A549 (cell line): ENCODE data around the gene MEGF6. TPM values are rescaled to one million over a fixed set of nuclear protein-coding genes. Genes with fewer than 3 reads are reported as not detected.

Source experiments
- ATAC-seq, 2 experiments: fragments of 200-7000 bp in 1 of 2; fragments of >200 bp in 1 of 2; cut with Nextera tagmentation in 1 of 2; cut with Tn5 transposase in 1 of 2; 3 replicates each; pipeline versions ENCODE4 v1.8.0 to v1.9.1; 2018 to 2020; ENCODE audit warnings: mild to moderate bottlenecking in 1 of 2, moderate library complexity in 1 of 2
- CTCF ChIA-PET: fragments of 300-600 bp; sonication (Branson Sonifier 250); formaldehyde crosslinking; extraction: SDS; loops from one replicate; lab custom pipeline; 2021; ENCODE audit warnings: antibody characterized with exemption, inconsistent platforms; lab: Yijun Ruan, JAX
- POLR2A ChIA-PET: fragments of 350-600 bp; formaldehyde crosslinking; extraction: SDS; loops from one replicate; lab custom pipeline; 2021; ENCODE audit warnings: antibody characterized with exemption, inconsistent platforms; lab: Yijun Ruan, JAX
- DNase-seq, 2 experiments: peaks; one replicate each; pipeline versions ENCODE4 v3.0.0 to v3.0.0-alpha.2; 2011 to 2016; ENCODE audit warnings: low read depth in 1 of 2, low spot score in 1 of 2
- FAIRE-seq: peaks from 2 replicates; lab custom pipeline; 2011; peaks lifted over from hg19 to GRCh38; lab: Jason Lieb, UNC
- H3K27ac ChIP-seq, 2 experiments: fragments of >200 bp; sonication (Bioruptor Twin); formaldehyde crosslinking; 3 replicates each; pipeline ENCODE4 v1.5.1; 2016 to 2017
- H3K4me1 ChIP-seq: fragments of >200 bp; sonication (Bioruptor Twin); formaldehyde crosslinking; 3 replicates; pipeline ENCODE4 v1.6.1; 2016
- H3K4me2 ChIP-seq: fragments of >200 bp; sonication (Bioruptor Twin); formaldehyde crosslinking; 3 replicates; pipeline ENCODE4 v1.6.1; 2016
- H3K4me3 ChIP-seq: fragments of >200 bp; sonication (Bioruptor Twin); formaldehyde crosslinking; 3 replicates; pipeline ENCODE4 v1.5.1; 2016
- H3K9me3 ChIP-seq: fragments of >200 bp; sonication (Bioruptor Twin); formaldehyde crosslinking; 3 replicates; pipeline ENCODE4 v1.6.1; 2016
- CBX2 ChIP-seq: fragments of 200-600 bp; sonication (generic); IDR thresholded peaks from 2 replicates; pipeline ENCODE4 v1.6.1; 2016; ENCODE audit warnings: low read depth, mild to moderate bottlenecking, borderline replicate concordance
- CBX8 ChIP-seq: fragments of 200-600 bp; sonication (generic); IDR thresholded peaks from 2 replicates; pipeline ENCODE4 v1.6.1; 2016
- EHF ChIP-seq: fragments of 250-450 bp; sonication (Bioruptor Pico); IDR thresholded peaks from 2 replicates; pipeline ENCODE4 v1.5.0; 2020; ENCODE audit warnings: mild to moderate bottlenecking
- EHMT2 ChIP-seq: fragments of 200-600 bp; sonication (generic); IDR thresholded peaks from 2 replicates; pipeline ENCODE4 v1.6.1; 2016; ENCODE audit warnings: antibody characterized with exemption, low read depth, mild to moderate bottlenecking, moderate library complexity
- EP300 ChIP-seq, 2 experiments: fragments of >200 bp; sonication (Bioruptor Twin); formaldehyde crosslinking; IDR thresholded peaks; 2 replicates in 1 of 2; 3 replicates in 1 of 2; pipeline ENCODE4 v1.6.1; 2016 to 2017
- ESRRA ChIP-seq: fragments of 150-350 bp; IDR thresholded peaks from 2 replicates; pipeline ENCODE4 v1.6.1; 2014; ENCODE audit warnings: mild to moderate bottlenecking, low read length, borderline replicate concordance
- FOSB ChIP-seq: fragments of 250-450 bp; sonication (Bioruptor Pico); IDR thresholded peaks from 2 replicates; pipeline ENCODE4 v1.5.0; 2020; ENCODE audit warnings: mild to moderate bottlenecking, moderate library complexity
- FOSL2 ChIP-seq, 2 experiments: fragments of 450-650 bp in 1 of 2; fragments of >200 bp in 1 of 2; sonication (Bioruptor Twin) in 1 of 2; formaldehyde crosslinking; IDR thresholded peaks; 2 replicates each; pipeline versions ENCODE4 v1.5.0 to v1.6.1; 2016 to 2020; ENCODE audit warnings: mild to moderate bottlenecking in 1 of 2, moderate library complexity in 1 of 2
- FOXS1 ChIP-seq: fragments of 250-450 bp; sonication (Bioruptor Pico); IDR thresholded peaks from 2 replicates; pipeline ENCODE4 v1.5.0; 2020; ENCODE audit warnings: mild to moderate bottlenecking, moderate library complexity
- GATA3 ChIP-seq: IDR thresholded peaks from 2 replicates; pipeline ENCODE4 v1.6.1; 2012; ENCODE audit warnings: borderline replicate concordance
- HEYL ChIP-seq: fragments of 250-450 bp; sonication (Bioruptor Pico); IDR thresholded peaks from 2 replicates; pipeline ENCODE4 v1.8.0; 2021; ENCODE audit warnings: mild to moderate bottlenecking, moderate library complexity
- HOXB13 ChIP-seq: fragments of 250-450 bp; sonication (Bioruptor Pico); IDR thresholded peaks from 2 replicates; pipeline ENCODE4 v1.5.0; 2020; ENCODE audit warnings: low read depth, mild to moderate bottlenecking, moderate library complexity
- HOXB5 ChIP-seq: fragments of 250-450 bp; sonication (Bioruptor Pico); IDR thresholded peaks from 2 replicates; pipeline ENCODE4 v1.5.0; 2020; ENCODE audit warnings: mild to moderate bottlenecking, moderate library complexity
- JUN ChIP-seq, 2 experiments: fragments of >200 bp; sonication (Bioruptor Twin); formaldehyde crosslinking; IDR thresholded peaks; 2 replicates in 1 of 2; 3 replicates in 1 of 2; pipeline ENCODE4 v1.6.1; 2016 to 2017
- KDM5A ChIP-seq: fragments of 200-600 bp; sonication (generic); IDR thresholded peaks from 2 replicates; pipeline ENCODE4 v1.6.1; 2016; ENCODE audit warnings: antibody characterized with exemption, mild to moderate bottlenecking
- NFE2L2 ChIP-seq: fragments of 150-350 bp; conservative IDR thresholded peaks from 2 replicates; pipeline ENCODE4 v1.6.1; 2014; ENCODE audit warnings: low read length
- NPAS2 ChIP-seq: fragments of 250-450 bp; sonication (Bioruptor Pico); IDR thresholded peaks from 2 replicates; pipeline ENCODE4 v1.8.0; 2022; ENCODE audit warnings: mild to moderate bottlenecking, moderate library complexity, borderline replicate concordance
- PBX3 ChIP-seq: IDR thresholded peaks from 2 replicates; pipeline ENCODE4 v1.6.1; 2012
- PHF8 ChIP-seq: fragments of 200-600 bp; sonication (generic); IDR thresholded peaks from 2 replicates; pipeline ENCODE4 v1.6.1; 2016; ENCODE audit warnings: low read depth, mild to moderate bottlenecking, antibody characterized with exemption, moderate library complexity, borderline replicate concordance
- POLR2A ChIP-seq: IDR thresholded peaks from 2 replicates; pipeline ENCODE4 v1.6.1; 2012; ENCODE audit warnings: mild to moderate bottlenecking, low read length
- REST ChIP-seq: fragments of 200-600 bp; sonication (generic); IDR thresholded peaks from 2 replicates; pipeline ENCODE4 v1.6.1; 2016; ENCODE audit warnings: antibody characterized with exemption, mild to moderate bottlenecking, moderate library complexity
- SMC3 ChIP-seq: fragments of >200 bp; sonication (Bioruptor Twin); formaldehyde crosslinking; IDR thresholded peaks from 3 replicates; pipeline ENCODE4 v1.6.1; 2018; ENCODE audit warnings: inconsistent platforms
- SREBF2 ChIP-seq: fragments of 450-650 bp; IDR thresholded peaks from 2 replicates; pipeline ENCODE4 v1.6.1; 2014; ENCODE audit warnings: mild to moderate bottlenecking, moderate library complexity
- ZC3H11A ChIP-seq: fragments of 450-650 bp; IDR thresholded peaks from 2 replicates; pipeline ENCODE4 v1.6.1; 2014; ENCODE audit warnings: antibody characterized with exemption, mild to moderate bottlenecking
- WGBS: methylation state at CpG from one replicate; pipeline ENCODE4 v1.1.6; 2017; ENCODE audit errors: missing lambda C conversion rate; 5-methylcytosine and 5-hydroxymethylcytosine counted together
- polyA plus RNA-seq, 4 experiments: library from polyadenylated mRNA; depleted of rRNA in 3 of 4; stranded (reverse); fragments of >200 nt; fragmentation: RNase III in 1 of 4; extraction: RNeasy Plus Mini Kit Qiagen cat#74134 plus additional on column Dnase treatment in 1 of 4; gene quantifications; 2 replicates in 3 of 4; 3 replicates in 1 of 4; pipeline ENCODE4 v1.2.3, GENCODE V29; 2011 to 2017

The MEGF6 gene
- polyA plus RNA-seq, 2 of the 4 experiments (the other 2 are of a cell fraction), result 0.66 to 13.7 TPM

- Histone ChIP-seq H3K9me3 (no peaks in the 10 kb centered on the region), H3K4me2 (no peak overlapping the region)
- no peak for ATAC-seq
- no peak for TF ChIP-seq JUN (IDR thresholded peaks at IDR 0.05)
- TF ChIP-seq, all 56 proteins: peak for 0
- no peaks in the 10 kb centered on the region for H3K4me1 ChIP-seq
- WGBS, result 91% methylated on average over 12 of the region's 16 CpGs
- FAIRE-seq, result no peak
- POLR2A ChIA-PET, result no interaction called here
- CTCF ChIA-PET, result interaction anchor here (1.0 to 4.6 kb wide), 5 partner anchors 10 to 177 kb away, joined by 3 to 33 read pairs (median 13); no protein-coding TSS in a partner anchor
- DNase-seq, result no peak
- H3K27ac ChIP-seq, result no peak overlapping the region
- no peak overlapping the region for H3K4me3 ChIP-seq
Observed at GRCh38 chr1:3629561-3630160, 18.4 kb upstream of the MEGF6 start.

GRCh38 chr1:3628445-3628844, 17.1 kb upstream of the MEGF6 start:
- ChIA-PET CTCF (interaction anchor here (1.1 to 4.6 kb wide), 5 partner anchors 8 to 176 kb away, joined by 3 to 33 read pairs (median 13); no protein-coding TSS in a partner anchor), POLR2A (no interaction called here)
- Histone ChIP-seq H3K9me3 (no peaks in the 10 kb centered on the region), H3K4me1 (peaks cover 4% of the 10 kb centered on the region; the same call in 1 of the 3 replicates), H3K27ac (no peak overlapping the region), H3K4me3 (no peak overlapping the region), H3K4me2 (no peak overlapping the region)
- TF ChIP-seq PBX3 (no peak), EP300 (IDR thresholded peaks at IDR 0.05) (no peak), CBX8 (no peak), GATA3 (no peak), EHF (CRISPR knock-in tag) (no peak), ZC3H11A (no peak), SMC3 (no peak), EHMT2 (no peak)
- ATAC-seq (no peak), FAIRE-seq (no peak), DNase-seq (no peak)
- WGBS, result 83% methylated on average over 9 of the region's 10 CpGs

- H3K4me3 ChIP-seq, result no peak overlapping the region
- TF ChIP-seq KDM5A, result no peak
- ATAC-seq (no peak), FAIRE-seq (no peak), DNase-seq (no peak)
- ChIA-PET POLR2A (no interaction called here), CTCF (interaction anchor here (1.3 to 4.6 kb wide), 4 partner anchors 8 to 175 kb away, joined by 3 to 33 read pairs (median 14); no protein-coding TSS in a partner anchor)
- peaks cover 6% of the 10 kb centered on the region; the same call in 1 of the 3 replicates for H3K4me1 ChIP-seq
- no peaks in the 10 kb centered on the region for H3K9me3 ChIP-seq
- WGBS, result 93% methylated on average over 22 of the region's 26 CpGs
- no peak overlapping the region for H3K4me2 ChIP-seq
- no peak overlapping the region for H3K27ac ChIP-seq
Observed at GRCh38 chr1:3627515-3628253, 16.4 kb upstream of the MEGF6 start.

GRCh38 chr1:3626025-3626424, 14.7 kb upstream of the MEGF6 start:
- Histone ChIP-seq H3K4me2 (peak overlapping the region; percentile 87), H3K9me3 (no peaks in the 10 kb centered on the region), H3K27ac (no peak overlapping the region), H3K4me1 (peaks cover 6% of the 10 kb centered on the region; the same call in 1 of the 3 replicates), H3K4me3 (peak overlapping the region; percentile 92)
- POLR2A ChIA-PET, result no interaction called here
- no peak for DNase-seq
- 85% methylated on average over 4 of the region's 4 CpGs for WGBS
- TF ChIP-seq NFE2L2, result no peak
- TF ChIP-seq HOXB13 (CRISPR knock-in tag), result no peak
- no peak for TF ChIP-seq POLR2A
- TF ChIP-seq FOSL2 (IDR thresholded peaks at IDR 0.05), result no peak
- no peak for TF ChIP-seq FOSL2 (CRISPR knock-in tag; IDR thresholded peaks at IDR 0.05)
- TF ChIP-seq KDM5A, result no peak
- no peak for TF ChIP-seq ESRRA
- TF ChIP-seq SREBF2, result no peak
- no peak for TF ChIP-seq NPAS2 (CRISPR knock-in tag)
- no peak for TF ChIP-seq JUN (IDR thresholded peaks at IDR 0.05)
- TF ChIP-seq FOSB (CRISPR knock-in tag), result no peak
- no peak for TF ChIP-seq HOXB5
- no peak for TF ChIP-seq CBX2
- TF ChIP-seq PHF8, result no peak
- no peak for TF ChIP-seq REST
- TF ChIP-seq HEYL, result no peak
- no peak for TF ChIP-seq PBX3
- no peak for TF ChIP-seq FOXS1
- no peak for FAIRE-seq
- ATAC-seq, result no peak
- CTCF ChIA-PET, result interaction anchor here (0.7 to 3.7 kb wide), 4 partner anchors 61 to 173 kb away, joined by 3 to 16 read pairs (median 6); no protein-coding TSS in a partner anchor
